NCI-H2081 treated with DMSO at 0.1 percent for 48 hours (cell line): ENCODE measurements around the gene NCOA5.

Source experiments
- DNase-seq: peaks from one replicate; lab custom pipeline; 2025; lab: John Stamatoyannopoulos, UW

Gene NCOA5

DNA sequence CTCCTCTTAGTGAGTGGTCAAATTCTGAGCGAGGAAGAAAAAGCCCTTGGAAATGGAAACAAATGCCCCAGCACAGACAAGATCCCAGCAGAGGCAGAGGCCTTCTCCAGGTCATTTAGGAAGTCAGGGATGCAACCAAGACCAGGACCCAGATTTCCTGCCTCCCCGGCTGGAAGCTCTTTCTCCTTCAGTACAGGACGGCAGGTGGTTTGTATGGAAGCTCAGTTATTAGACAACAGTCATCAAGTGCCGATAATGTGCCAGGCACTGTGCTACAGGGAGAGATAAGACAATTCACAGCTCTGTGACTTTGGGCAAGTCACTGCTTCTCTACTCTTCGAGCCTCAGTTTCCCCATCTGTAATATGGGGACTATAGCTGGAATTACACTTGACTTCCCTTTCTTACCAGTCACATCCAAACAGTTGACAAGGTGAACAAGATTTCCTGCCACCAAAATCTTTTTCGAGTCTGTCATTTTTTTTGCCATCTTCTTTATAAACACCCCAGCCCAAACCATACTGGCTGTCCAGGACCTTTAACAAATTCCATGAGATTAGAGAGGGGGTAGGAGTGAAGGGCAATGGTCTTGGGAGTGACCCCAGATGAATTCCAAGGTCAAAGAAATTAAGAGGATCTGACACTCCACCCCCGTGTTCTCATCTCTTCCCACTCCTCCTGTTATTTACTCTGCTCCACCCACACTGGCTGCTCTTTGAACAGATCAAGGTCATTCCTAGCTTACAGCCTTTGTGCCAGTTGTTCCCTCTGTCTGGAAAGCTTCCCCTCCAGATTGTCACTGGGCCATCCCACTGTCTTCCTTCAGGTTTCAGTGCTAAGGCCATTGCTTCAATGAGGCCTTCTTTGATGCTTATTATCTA, 75.0 kb downstream of the NCOA5 start:
- no peak for DNase-seq

DNA sequence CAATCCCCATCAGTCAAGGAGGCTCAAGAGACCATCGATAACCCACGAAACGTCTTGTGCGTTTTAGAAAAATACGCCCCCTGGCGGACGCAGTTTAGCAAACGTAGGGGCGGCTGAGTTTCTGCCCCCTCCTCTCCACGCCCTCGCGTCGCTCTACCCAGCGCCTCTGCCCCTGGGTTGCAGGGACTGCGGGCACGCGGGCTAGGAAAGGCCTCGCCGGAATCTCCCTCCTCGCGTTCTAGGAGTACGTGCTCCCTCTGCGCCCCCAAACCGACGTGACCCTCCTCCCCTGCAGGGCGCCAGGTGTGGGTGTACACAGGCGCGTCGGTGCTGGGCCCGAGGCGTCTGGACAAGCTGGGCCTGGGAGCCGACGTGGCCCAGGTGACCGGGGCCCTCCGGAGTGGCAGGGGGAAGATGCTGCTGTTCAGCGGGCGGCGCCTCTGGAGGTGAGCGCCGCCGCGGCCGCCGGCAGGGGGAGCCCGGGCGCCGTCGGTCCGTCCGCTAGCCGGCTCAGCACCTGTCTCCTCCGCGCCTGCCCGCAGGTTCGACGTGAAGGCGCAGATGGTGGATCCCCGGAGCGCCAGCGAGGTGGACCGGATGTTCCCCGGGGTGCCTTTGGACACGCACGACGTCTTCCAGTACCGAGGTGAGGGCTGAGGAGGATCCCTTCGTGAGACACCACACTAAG, 75.8 kb downstream of the NCOA5 start:
- peak; percentile 40 for DNase-seq

DNA sequence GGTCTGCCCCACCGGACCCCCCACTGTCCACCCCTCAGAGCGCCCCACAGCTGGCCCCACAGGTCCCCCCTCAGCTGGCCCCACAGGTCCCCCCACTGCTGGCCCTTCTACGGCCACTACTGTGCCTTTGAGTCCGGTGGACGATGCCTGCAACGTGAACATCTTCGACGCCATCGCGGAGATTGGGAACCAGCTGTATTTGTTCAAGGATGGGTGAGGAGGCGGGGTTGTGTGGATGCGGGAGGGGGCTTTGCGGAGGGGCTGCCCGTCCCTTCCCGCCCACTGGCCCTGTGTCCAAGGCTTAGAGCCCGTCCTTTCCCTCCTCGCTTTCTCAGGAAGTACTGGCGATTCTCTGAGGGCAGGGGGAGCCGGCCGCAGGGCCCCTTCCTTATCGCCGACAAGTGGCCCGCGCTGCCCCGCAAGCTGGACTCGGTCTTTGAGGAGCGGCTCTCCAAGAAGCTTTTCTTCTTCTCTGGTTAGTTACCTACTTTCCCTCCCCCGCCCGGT, 76.4 kb downstream of the NCOA5 start:
- DNase-seq: no peak

DNA sequence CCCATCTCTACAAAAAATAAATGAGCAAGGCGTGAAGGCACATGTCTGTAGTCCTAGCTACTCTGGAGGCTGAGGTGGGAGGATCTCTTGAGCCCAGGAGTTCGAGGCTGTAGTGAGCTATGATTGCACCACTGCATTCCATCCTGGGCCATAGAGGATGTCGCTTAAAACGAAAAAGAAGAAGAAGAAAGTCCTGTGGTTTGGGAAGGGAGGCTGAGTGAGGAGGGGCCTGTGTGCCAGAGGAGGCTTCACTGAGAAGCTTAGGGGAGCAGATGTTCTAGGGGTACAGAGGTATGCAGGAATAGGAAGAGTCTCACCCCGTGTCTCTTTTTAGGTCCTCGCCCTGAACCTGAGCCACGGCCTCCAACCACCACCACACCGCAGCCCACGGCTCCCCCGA, 76.8 kb downstream of the NCOA5 start:
- DNase-seq: no peak

DNA sequence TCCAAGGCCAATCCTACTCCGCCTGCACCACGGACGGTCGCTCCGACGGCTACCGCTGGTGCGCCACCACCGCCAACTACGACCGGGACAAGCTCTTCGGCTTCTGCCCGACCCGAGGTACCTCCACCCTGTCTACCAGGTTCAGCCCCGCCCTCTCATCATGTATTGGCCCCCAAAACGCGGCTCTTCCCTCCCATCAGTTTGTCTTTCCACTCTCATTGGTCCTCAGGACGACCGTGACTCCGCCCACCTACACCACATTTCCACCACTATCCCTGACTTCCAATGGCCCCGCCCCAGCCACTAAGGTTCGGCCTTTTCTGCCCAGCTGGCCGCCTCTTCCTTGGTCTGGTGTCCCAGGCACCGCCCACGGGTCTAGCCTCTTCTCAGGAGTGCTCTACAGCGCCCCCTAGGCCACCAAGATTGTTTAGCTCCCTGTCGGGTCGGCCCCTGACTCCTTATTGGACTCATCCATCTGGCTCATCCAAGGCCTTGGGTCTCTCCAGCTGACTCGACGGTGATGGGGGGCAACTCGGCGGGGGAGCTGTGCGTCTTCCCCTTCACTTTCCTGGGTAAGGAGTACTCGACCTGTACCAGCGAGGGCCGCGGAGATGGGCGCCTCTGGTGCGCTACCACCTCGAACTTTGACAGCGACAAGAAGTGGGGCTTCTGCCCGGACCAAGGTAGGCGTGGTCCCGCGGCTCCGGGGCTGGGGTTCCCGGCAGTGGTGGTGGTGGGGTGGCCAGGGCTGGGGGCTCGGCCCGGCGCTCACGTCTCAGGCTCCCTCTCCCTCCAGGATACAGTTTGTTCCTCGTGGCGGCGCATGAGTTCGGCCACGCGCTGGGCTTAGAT, 77.9 kb downstream of the NCOA5 start:
- no peak for DNase-seq
